Activated gamma-delta T cell treated with Interleukin-2 at 50 U/mL for 16 hours (primary cell): Measurements from ENCODE around the gene DENND1A.

Experiments
- DNase-seq: peaks from one replicate; pipeline ENCODE4 v3.0.0-alpha.2; 2020

The DENND1A gene

DNA sequence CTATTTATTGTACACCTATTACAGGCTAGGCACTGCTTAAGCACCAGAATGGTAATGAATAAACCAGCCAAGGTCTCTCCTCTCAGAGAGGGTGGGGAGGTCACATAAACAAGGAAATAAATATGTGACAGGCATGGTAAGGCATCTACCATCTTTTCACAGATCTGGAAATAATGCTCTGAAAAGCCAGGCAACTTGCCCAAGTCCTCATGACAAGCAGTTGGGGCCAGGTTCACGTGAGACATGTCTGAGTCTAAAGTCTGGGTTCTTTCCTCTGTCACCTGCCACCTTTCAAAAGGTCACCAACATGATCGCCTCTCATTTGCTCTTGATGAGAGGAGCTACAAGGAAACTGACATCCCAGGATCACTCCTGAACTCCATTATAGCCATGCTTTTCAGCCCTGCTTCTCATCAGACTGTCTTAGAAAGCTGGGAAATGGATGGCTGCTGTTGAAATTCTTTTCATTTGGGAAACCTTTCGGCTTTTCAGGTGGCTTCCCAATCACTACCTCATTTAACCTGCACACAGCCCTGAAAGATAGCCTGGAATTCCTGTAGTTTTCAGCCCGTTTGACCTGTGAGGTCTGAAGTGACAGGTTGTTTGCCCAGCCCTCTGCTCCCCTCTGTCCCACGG is 450.8 kb downstream of the DENND1A start:
- no peak for DNase-seq

DNA sequence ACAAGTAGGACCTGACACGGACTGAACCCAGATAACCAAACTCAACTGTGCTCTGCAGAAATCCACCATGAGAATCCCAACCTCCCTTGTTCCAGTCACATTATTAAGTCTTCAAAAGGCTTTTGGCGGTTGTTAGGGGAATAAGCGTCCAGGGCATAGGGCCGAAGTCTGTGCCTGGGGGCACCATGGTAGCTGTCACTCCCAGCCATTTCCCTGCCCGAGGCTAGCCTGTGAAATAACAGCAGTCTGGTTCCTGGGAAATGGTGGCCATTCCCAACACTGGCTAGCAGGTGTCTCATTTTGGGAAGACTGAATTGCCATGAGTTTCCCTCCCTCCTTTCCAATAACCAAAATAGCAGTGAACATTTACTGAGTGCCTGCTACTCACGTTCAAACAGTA is 451.8 kb downstream of the DENND1A start:
- no peak for DNase-seq

DNA sequence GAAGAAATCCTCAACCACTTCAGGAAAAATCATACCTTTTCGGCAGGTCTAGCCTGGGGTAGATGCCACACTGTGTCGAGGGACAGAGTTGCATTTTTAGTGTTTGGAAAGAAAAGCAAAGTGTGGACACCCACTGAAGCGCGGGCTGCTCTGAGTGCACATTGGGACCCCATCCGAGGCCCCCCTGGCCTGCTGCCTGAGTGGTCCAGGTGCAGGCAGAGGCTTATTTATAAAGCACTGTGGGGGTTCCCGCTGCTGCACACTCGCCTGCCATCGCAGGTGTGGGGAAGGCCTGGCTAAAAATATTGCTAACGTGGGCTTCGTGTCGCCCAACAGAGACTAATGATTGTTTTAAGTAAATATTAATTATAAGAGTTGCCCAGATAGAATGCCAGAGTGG is 454.5 kb downstream of the DENND1A start:
- DNase-seq: no peak

DNA sequence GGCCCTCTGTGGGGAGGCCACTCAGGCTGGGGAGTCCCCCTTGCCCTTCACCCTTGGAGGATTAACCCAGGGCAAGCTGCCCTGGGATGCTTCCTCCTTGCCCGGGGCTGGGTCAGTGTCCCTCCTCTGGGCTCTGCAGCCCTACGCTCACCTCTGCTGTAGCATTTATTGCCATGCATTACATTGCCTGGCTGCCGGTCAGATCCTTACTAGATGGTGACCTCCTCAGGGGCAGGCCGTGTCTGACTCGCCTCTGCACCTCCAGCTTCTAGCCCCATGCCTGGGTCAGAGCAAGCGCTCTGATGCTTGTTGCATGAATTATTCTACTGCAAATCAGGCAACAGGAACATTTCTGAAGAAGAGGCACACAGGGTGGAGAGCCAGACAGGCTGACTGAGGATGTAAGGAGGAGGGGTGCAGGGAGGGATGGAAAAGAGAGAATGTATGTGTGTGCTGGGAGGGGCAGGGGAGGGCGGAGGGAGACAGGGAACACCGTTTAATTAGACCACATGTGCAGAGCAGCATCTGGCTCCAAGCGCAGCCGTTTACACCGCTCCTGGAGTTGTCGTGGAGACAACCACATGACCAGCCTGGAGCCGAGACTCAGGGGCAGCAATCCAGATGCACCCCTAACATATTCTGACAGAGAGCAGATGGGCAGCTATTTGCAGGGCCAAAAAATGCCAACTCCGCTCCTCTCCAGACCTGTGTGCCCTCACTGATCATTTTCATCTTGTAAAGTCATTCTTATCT is 456.9 kb downstream of the DENND1A start:
- no peak for DNase-seq

DNA sequence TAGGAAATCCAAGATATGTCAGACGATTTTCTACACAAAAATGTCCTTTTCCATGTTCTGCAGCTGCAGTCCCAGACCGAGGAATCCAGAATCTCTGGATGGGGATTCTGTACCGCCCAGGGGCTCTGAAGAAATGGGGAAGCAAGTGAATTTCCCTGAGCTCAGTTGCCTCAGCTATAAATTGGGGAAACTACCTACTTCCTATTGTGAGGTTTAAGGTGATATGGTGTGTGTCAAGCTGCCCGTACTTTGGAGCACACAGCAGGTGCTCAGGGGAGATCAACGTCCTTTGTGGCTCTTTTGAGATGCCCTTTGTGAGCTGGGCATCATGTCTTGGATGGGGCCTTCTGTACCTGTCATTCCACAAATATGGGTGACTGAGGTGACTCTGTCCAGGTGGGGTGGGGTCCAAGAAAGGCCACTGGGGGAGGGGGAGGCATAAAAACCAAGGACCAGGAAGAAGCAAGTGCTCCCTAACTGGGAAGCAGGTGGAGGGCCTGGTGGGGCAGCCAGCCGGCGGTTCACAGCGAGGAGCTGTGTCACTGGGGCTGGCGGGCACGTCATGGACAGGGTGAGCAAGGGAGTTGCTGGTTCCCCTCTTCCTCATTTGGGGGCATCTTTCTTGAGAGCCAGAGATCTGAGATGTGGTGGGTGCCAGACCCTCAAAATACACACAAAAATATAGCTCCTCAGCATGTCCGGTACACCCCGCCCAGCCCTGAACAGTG is 457.9 kb downstream of the DENND1A start:
- no peak for DNase-seq

DNA sequence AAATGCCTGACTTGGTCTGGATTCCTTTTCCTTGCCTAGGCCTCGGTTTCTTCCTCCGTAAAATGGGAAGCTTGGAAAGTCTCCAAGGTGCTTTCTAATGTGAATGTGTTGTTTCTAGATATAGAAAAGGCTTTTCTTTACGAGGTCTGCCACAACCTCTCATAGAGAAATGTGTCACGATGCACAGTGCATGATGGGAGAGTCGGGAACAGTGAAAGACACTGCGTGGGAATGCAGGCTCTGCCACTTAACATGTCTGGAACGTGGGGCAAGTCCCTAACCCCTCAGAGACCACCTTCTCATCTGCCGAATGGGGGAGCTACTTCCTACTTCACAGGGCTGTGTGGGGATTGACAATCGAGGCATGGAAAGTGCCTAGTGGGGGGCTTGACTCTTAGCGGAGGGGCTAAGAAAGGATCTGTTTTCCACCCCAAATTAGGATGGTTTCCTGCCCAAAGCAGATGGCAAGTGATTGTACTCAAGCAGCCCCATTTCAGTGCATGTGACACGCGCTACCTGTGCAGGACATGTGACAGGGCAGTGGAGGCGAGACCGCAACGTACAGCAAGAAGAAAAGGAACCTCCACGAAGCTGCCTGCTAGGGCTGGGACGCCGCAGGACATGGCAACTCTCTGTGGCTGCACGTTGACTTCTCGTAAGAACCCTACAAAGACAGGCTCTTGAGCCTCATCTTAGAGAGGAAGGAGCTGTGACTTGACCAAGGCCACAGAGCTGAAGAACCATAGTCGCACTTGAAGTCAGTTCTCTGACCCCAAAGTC is 458.7 kb downstream of the DENND1A start:
- no peak for DNase-seq

DNA sequence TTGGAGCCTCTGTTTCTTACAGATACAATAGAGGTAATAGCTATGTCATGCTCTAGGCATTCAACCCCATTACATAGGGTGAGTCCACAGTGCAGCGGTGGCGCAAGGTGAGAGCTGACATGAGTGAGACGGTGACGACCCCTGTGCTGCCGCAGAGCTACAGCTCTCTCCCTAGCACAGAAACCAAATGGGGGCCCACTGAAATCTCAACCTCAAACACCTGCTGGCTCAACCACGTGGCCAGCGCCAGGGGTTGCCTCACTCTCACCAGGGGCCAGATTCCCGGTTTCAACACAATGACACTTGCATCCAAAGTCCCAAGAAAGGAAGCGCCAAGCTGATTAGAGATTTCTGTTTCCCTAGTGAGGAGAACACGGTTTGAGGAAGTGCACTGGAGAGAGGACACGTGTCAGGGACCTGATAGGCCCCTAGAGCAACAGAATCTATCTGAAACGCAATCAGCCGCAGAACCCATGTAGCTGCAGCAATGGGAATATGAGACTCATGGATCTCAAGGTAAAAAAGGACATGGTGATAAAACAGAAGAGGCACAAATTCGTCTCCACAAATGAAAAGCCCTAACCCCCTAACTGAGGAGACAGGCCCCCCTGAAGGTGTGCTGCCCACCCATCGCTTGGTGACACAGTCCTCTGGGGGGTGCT is 459.7 kb downstream of the DENND1A start:
- no peak for DNase-seq

DNA sequence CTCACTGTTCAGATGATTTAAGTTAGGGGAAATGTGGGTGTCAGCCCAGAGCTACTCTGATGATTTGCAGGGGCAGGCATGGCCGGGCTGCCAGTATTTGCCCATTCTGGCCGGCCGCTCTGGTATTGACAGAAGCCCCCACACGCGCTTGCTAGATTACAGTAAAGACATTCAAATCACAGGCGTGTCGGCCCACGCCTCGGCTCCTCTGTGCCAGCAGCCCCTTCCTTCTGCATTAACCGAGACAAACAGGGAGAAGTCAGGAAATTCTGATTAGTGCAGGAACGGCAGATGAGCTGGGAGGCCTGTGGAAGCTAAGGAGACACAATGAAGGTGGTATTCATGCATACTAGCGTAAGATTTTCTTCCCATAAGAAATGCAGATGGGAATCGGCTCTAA is 460.6 kb downstream of the DENND1A start:
- no peak for DNase-seq

DNA sequence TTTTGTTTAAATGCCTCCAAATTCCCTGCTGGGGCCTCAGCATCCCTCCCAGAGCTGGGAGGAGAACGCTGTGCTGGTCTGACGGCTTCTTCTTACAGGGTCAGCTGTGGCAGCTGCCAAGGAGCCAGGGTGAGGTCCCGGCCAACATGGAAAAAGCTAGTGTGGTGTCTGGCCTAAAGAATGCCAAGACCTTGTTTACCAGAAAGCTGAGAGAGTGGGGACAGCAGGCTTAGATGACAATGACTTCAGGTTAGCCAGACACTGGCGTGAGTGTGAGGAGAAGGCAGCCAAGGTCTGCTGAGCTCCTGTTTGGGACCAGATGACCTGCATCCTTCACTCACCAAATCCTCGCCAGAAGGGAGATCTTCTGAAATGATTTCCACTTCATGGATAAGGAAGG is 461.4 kb downstream of the DENND1A start:
- no peak for DNase-seq

DNA sequence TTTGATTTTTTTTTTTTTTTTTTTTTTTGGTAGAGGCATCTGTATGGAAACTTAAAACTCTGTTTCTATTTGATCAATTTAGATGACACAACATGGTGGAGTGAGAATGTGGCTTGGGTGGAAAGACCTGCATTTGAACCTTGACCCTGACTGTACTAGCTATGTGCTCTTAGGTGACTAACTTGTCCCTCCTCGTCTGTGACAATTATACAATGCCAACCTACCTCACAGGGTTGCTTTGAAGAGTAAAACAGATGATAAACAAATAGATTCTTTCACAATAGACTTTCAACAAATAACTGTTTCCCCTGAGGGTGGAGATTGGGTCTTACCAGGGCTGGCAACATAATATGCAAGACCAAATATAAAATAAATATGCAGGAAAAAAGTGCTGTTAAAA is 464.6 kb downstream of the DENND1A start:
- DNase-seq: no peak

DNA sequence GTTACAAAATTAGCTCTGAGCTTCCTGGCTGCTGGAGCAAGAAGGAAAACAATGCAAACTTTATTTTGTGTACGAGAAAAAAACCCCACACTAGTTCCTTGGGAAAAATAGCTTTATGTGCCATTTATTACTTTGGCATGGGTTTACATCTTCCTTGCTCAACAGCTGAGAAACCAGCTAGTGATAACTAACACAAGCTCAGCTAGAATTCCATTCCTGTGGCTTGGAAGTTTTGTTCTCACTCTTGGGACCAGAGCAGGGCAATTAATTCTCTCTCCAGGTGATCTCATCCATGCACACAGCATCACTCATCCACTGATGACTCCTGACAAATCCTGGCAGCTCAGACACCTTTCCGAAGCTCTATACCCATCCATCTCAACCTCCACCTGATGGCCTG is 469.8 kb downstream of the DENND1A start:
- no peak for DNase-seq

DNA sequence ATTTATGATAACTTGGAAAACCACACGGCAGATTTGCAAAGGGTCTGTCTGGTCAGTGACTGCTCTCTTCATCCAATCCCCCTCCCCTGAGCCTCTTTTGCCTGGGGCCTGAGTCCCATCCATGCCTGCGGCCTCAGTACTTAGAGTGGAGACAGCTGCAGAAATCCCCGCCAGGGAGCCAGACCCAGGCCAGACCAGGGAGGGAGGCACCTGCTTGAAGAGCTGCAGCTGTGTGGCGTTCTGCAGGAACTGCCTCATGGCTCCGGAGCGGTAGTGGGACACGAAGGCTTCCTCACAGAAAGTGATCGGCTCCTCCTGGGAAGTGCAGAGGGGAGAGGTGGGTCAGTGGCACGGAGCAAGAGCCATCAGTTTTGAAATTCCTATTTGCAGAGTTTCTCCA is 472.3 kb downstream of the DENND1A start:
- no peak for DNase-seq

DNA sequence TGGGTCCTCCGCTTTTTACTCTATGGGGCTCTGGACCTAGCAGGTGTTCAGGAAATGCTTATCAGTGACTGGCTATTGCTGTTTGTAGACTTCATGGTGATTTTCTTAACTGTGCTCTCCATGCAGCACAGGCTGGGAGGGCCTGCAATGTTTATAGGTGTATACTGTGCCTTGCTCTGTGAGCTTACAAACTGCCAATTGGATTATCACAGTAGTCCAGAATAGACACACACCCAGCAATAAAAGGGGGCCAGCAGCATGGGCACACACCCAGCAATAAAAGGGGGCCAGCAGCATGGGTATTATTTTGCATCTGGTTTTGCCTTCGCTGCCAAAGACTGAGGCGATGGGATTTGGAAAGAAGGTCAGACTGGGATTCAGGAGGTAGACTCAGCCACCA is 473.9 kb downstream of the DENND1A start:
- DNase-seq: no peak

DNA sequence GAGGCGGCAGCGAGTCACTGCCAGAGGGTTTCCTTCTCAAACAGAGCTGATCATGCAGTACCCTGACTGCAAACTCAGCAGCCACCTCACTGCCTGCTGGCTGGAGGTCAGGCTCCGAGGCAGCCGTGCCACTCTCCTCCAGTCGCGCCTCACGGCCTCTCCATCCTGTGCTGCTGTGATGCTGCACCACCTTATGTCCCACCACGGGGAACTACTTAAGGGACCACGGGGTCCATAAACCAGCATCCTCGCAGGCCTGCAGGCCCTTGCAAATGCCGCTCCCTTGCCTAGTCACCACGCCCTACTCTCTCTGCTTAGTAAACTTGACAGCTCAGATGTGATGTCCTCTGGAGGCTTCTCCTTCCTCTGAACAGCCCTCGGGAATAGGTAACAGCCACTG is 474.7 kb downstream of the DENND1A start:
- DNase-seq: no peak

DNA sequence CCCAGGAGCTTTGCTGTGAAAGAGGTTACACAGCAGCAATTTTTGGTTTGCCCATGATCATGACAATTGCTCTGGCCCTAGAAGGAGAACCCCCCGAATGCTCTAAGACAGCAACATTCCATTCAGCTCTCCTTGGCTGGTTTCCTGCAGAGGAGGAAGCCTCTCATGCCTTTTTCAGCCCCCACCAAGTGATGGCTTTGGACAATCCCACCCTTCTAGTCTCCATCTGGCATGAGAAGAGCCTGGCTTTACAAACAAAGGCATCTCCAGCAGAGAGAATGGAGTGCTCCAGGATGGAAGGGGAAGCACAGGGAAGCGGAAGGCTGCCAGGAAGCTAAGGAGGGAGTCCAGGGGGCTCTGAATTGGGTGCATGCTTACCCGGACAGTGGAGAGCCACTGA is 475.6 kb downstream of the DENND1A start:
- no peak for DNase-seq

DNA sequence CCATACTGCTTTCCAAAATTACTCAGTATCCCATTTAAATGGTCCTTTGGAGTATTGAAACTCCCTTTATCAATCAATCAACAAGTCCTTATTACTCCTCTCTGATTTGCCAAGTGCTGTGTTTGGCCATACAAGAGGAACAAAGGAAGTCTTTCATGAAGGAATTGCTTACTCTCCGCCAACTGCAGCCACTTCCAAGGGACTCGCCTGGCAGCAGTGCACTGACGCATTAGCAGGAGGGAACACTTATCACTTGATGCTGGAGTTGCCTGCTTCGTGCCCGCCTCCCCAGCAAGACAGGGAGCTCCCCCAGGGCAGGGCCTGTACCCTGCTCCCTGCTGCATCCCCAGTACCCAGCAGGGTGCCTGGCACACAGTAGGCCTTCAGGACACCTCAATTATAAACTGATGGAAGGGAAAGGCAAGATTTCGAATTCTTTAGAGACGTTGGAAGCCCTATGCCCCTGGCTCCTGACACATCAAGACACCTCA is 476.1 kb downstream of the DENND1A start:
- no peak for DNase-seq

DNA sequence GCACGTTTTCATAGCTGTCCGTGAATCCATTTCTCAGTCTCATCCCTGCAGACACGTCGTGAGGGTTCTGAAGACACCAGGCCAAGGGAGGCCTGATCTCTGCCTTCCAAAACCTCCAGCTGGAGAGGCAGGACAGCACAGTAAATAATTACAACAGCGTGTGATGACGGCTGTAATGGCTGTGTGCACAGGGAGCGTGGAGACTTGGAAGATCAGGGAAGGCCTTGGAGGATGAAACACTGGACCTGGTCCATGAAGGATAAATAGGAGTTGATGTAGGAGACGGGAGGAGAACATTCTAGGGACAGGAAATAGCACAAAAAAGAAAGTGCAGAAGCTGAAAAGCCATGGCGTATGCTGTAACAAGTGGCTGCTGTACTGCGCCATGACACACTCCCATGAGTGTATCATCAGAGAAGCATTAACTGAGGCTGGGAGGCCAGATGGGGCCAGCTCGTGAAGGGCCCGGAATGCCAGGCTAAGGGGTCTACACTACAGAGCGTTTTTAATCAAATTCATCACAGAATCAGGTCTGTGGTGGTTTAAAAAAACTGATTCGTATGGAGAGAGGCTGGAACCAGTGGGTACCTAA is 476.8 kb downstream of the DENND1A start:
- no peak for DNase-seq

DNA sequence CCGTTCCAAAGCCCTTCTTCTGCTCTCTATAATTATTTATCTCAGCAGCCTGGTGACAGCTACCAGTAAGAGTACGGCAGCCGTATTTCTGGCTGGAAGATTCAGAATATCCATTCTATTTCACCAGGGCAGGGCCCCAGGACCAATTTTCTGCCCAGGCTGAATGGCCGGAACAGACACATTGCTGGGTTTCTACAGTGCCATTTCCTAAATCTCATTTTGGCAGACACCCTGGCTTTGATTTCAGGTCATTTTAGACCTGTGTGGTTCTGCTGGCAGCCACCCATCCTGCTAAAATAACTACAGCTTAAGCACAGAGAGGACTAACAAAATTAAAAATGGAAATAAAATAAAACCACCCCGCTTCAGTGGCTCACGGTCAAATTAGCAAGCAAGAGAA is 478.9 kb downstream of the DENND1A start:
- DNase-seq: no peak

DNA sequence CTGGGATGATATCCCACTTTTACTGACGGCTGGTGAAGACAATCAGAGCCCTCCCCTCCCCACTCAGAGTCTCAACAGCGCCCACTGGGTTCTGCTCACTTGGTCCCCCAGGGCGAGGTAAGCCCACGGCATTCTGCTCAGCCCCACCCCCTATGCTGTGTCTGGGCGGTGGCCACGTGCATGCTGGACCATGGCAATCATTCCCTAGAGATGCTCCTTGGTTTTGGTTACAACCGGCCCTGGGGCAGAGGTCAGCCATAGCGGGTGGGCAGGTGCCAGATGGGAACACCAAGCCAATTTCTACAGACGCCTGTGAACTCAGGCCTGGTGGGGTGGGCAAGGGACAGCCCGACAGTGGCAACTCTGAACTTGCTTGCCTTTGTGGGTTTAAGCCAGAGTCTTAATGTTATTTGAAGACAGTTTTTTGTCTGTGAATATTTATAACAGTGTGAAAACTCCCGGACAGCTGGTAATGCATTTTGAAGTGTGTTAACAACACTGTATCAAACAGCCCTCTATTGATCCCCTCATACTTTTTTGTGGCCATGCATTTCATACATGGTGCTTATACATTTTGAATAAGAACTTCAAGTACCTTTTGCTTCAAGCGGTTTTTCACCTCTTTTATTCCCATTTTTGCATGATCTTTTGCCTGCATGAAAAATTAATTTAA is 479.7 kb downstream of the DENND1A start:
- no peak for DNase-seq

DNA sequence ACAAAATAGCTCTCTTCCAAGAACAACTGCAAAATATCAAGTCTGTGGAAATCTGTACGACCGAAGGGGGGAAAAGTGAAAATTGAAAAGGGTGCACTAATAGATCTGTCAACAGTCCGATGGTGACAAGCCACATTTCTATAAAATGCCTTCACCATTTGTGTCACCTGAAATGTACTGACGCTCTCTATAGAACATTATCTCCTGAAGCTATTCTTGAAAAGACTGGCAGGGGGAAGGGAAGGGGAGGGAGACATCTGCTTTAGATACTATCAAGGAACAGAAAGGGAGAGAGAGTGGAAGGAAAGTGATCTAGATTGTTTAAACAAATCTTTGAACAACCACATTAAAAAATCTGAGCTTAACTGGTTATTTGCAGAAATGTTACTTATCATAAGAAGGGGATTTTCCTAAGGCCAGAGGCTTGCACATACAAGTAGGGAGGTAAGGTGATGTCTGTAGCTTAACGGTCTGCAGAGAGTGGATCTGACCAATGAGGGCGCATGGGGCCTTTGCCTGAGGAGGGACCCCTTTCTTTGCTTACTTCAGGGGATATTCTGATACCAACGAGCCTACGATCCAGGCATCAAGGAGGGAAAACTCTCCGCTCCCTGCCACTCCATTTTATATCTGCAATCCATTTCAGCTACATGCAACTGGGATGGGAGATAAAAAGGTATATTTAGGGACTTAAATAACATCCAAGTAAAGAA is 481.8 kb downstream of the DENND1A start:
- DNase-seq: no peak
